ENCODE data around the gene EEF2K. TPM values are rescaled to one million over a fixed set of nuclear protein-coding genes. Genes with fewer than 3 reads are reported as not detected.

The EEF2K gene
- total RNA-seq, 1 donor from 2014 or later = 31.9 TPM

GRCh38 chr16:22250522-22250921, 44.4 kb downstream of the EEF2K start:
- DNase-seq (ENCODE audit: low spot score in 2 of 2) = no peak
- no peak for TF ChIP-seq CTCF (IDR thresholded peaks at IDR 0.05)
- intact Hi-C loops (cut with DNase I) = no loop called here

GRCh38 chr16:22252317-22252716, 46.2 kb downstream of the EEF2K start:
- H3K36me3 ChIP-seq = peaks cover 87 to 92% of the 10 kb centered on the region in 2 donors
- TF ChIP-seq CTCF (IDR thresholded peaks at IDR 0.05) = no peak
- H3K4me1 ChIP-seq = no peaks in the 10 kb centered on the region

More at GRCh38 chr16:22250522-22250921, 44.4 kb downstream of the EEF2K start:
- Histone ChIP-seq H3K4me1 (no peaks in the 10 kb centered on the region), H3K27me3 (no peaks in the 10 kb centered on the region), H3K27ac (peak overlapping the region in 1 of 2 donors; percentile 19), H3K9me3 (no peaks in the 10 kb centered on the region), H3K4me3 (no peak overlapping the region), H3K36me3 (peaks cover 82 to 86% of the 10 kb centered on the region in 2 donors)

GRCh38 chr16:22253272-22253671, 47.2 kb downstream of the EEF2K start:
- H3K4me3 ChIP-seq = no peak overlapping the region
- intact Hi-C loops (cut with DNase I) = no loop called here
- H3K27ac ChIP-seq = no peak overlapping the region

More at GRCh38 chr16:22252317-22252716, 46.2 kb downstream of the EEF2K start:
- no peaks in the 10 kb centered on the region for H3K27me3 ChIP-seq
- intact Hi-C loops (cut with DNase I) = no loop called here
- no peak overlapping the region for H3K4me3 ChIP-seq
- H3K27ac ChIP-seq = no peak overlapping the region
- no peaks in the 10 kb centered on the region for H3K9me3 ChIP-seq
- DNase-seq (ENCODE audit: low spot score in 2 of 2) = no peak

GRCh38 chr16:22255335-22255734, 49.3 kb downstream of the EEF2K start:
- H3K4me3 ChIP-seq = no peak overlapping the region
- no peak for TF ChIP-seq CTCF (IDR thresholded peaks at IDR 0.05)
- H3K27ac ChIP-seq = no peak overlapping the region
- no peaks in the 10 kb centered on the region for H3K9me3 ChIP-seq
- H3K27me3 ChIP-seq = no peaks in the 10 kb centered on the region
- intact Hi-C loops (cut with DNase I) = no loop called here
- H3K36me3 ChIP-seq = peaks cover 97% of the 10 kb centered on the region in 2 donors
- no peak for DNase-seq (ENCODE audit: low spot score in 2 of 2)
- H3K4me1 ChIP-seq = no peaks in the 10 kb centered on the region

More at GRCh38 chr16:22253272-22253671, 47.2 kb downstream of the EEF2K start:
- DNase-seq (ENCODE audit: low spot score in 2 of 2) = no peak
- Histone ChIP-seq H3K9me3 (no peaks in the 10 kb centered on the region), H3K4me1 (no peaks in the 10 kb centered on the region), H3K36me3 (peaks cover 91 to 92% of the 10 kb centered on the region in 2 donors), H3K27me3 (no peaks in the 10 kb centered on the region)
- TF ChIP-seq CTCF (IDR thresholded peaks at IDR 0.05) = no peak

- H3K9me3 ChIP-seq = no peaks in the 10 kb centered on the region
- H3K4me3 ChIP-seq = no peak overlapping the region
- H3K27ac ChIP-seq = no peak overlapping the region
- intact Hi-C loops (cut with DNase I) = no loop called here
- DNase-seq (ENCODE audit: low spot score in 2 of 2) = no peak
- no peaks in the 10 kb centered on the region for H3K4me1 ChIP-seq
- TF ChIP-seq CTCF (IDR thresholded peaks at IDR 0.05) = no peak
- no peaks in the 10 kb centered on the region for H3K27me3 ChIP-seq
- peaks cover 89 to 99% of the 10 kb centered on the region in 2 donors for H3K36me3 ChIP-seq
Measured at GRCh38 chr16:22257440-22257839, 51.4 kb downstream of the EEF2K start.

- no peak for TF ChIP-seq CTCF (IDR thresholded peaks at IDR 0.05)
- Histone ChIP-seq H3K9me3 (no peaks in the 10 kb centered on the region), H3K27me3 (no peaks in the 10 kb centered on the region), H3K36me3 (peaks cover 88 to 95% of the 10 kb centered on the region in 2 donors), H3K4me3 (no peak overlapping the region), H3K27ac (no peak overlapping the region), H3K4me1 (no peaks in the 10 kb centered on the region)
- DNase-seq (ENCODE audit: low spot score in 2 of 2) = no peak
- intact Hi-C loops (cut with DNase I) = no loop called here
Measured at GRCh38 chr16:22260490-22260889, 54.4 kb downstream of the EEF2K start.

All from ascending aorta (tissue), 2 donors.